Vagina (tissue), 2 donors: ENCODE data around the gene CHST1. TPM values are rescaled to one million over a fixed set of nuclear protein-coding genes. Genes with fewer than 3 reads are reported as not detected.

Experiments used
- DNase-seq, 2 donors: peaks; one replicate each; pipeline ENCODE4 v3.0.0-alpha.2; 2017; ENCODE audit errors: extremely low spot score in 2 of 2
- H3K27ac ChIP-seq: fragments of 200-600 bp; sonication (generic); one replicate; pipeline ENCODE4 v1.5.1; 2019
- H3K27me3 ChIP-seq: fragments of 200-600 bp; sonication (generic); one replicate; pipeline ENCODE4 v1.5.1; 2019
- H3K36me3 ChIP-seq, 2 donors: fragments of 200-600 bp; sonication (generic); one replicate each; pipeline ENCODE4 v1.5.1; 2017 to 2019
- H3K4me1 ChIP-seq: fragments of 200-600 bp; sonication (generic); one replicate; pipeline ENCODE4 v1.5.1; 2019
- H3K4me3 ChIP-seq, 2 donors: fragments of 200-600 bp; sonication (generic); 1 replicate in 1 of 2; 2 replicates in 1 of 2; pipeline ENCODE4 v1.5.1; 2016 to 2019
- H3K9me3 ChIP-seq: fragments of 200-600 bp; sonication (generic); one replicate; pipeline ENCODE4 v1.5.1; 2019
- POLR2A ChIP-seq, 2 donors: fragments of 450-650 bp; IDR thresholded peaks; one replicate each; pipeline ENCODE4 v1.6.1; 2017; ENCODE audit warnings: antibody characterized with exemption in 2 of 2, mild to moderate bottlenecking in 2 of 2, moderate library complexity in 2 of 2
- POLR2AphosphoS5 ChIP-seq, 2 donors: sonication (generic); formaldehyde crosslinking; IDR thresholded peaks; one replicate each; pipeline ENCODE4 v1.9.0; 2017; ENCODE audit warnings: antibody characterized with exemption in 2 of 2, mild to moderate bottlenecking in 2 of 2, low read depth in 1 of 2; ENCODE audit not compliant: insufficient read depth in 1 of 2
- intact Hi-C: fragments of 100-400 bp; cut with DNase I; formaldehyde crosslinking; loops from one replicate; pipeline ENCODE4 v1.15.1; 2023
- total RNA-seq: library from RNA; depleted of rRNA; stranded (reverse); fragments of >200 nt; gene quantifications from one replicate; pipeline ENCODE4 v1.2.3, GENCODE V29; 2016
- TF ChIP-seq, protein P1 (sequence below), 3 experiments: fragments of 450-650 bp in 2 of 3; fragments of 200-600 bp in 1 of 3; sonication (generic) in 1 of 3; IDR thresholded peaks; one replicate each; pipeline ENCODE4 v1.5.1; 2017 to 2019; ENCODE audit warnings: antibody characterized with exemption in 3 of 3, mild to moderate bottlenecking in 2 of 3, moderate library complexity in 2 of 3

CHST1 gene
- total RNA-seq, 1 donor from 2014 or later: 2.0 TPM

DNA sequence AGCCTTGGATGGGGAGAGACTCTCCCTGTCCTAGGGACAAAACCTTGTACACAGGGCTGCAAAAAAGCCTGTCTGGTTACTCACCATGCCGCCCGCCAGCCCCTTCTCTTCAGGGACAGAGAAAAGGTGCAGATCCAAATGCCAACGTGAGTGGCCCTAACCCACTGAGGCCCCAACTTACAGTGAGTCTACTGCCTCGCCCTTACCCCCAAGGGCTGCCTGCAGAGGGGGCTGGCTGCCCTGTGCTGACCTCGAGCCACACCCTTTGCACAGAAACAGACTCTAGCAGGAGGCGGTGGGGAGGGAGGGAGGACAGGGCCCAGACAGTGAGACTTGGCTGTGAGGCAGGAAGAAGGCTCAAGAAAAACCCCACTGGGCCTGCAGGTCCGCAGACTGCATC, 13.6 kb upstream of the CHST1 start:
- Histone ChIP-seq H3K27me3 (no peaks in the 10 kb centered on the region), H3K27ac (no peak overlapping the region), H3K36me3 (no peaks in the 10 kb centered on the region), H3K4me3 (no peak overlapping the region), H3K4me1 (no peaks in the 10 kb centered on the region), H3K9me3 (no peaks in the 10 kb centered on the region)
- TF ChIP-seq POLR2A (IDR thresholded peaks at IDR 0.05) (no peak), POLR2AphosphoS5 (IDR thresholded peaks at IDR 0.05; ENCODE audit: insufficient read depth in 1 of 2, low read depth in 1 of 2) (no peak)
- TF ChIP-seq, protein P1, sequence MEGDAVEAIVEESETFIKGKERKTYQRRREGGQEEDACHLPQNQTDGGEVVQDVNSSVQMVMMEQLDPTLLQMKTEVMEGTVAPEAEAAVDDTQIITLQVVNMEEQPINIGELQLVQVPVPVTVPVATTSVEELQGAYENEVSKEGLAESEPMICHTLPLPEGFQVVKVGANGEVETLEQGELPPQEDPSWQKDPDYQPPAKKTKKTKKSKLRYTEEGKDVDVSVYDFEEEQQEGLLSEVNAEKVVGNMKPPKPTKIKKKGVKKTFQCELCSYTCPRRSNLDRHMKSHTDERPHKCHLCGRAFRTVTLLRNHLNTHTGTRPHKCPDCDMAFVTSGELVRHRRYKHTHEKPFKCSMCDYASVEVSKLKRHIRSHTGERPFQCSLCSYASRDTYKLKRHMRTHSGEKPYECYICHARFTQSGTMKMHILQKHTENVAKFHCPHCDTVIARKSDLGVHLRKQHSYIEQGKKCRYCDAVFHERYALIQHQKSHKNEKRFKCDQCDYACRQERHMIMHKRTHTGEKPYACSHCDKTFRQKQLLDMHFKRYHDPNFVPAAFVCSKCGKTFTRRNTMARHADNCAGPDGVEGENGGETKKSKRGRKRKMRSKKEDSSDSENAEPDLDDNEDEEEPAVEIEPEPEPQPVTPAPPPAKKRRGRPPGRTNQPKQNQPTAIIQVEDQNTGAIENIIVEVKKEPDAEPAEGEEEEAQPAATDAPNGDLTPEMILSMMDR (IDR thresholded peaks at IDR 0.05): no peak
- intact Hi-C loops: no loop called here
- DNase-seq: no peak

DNA sequence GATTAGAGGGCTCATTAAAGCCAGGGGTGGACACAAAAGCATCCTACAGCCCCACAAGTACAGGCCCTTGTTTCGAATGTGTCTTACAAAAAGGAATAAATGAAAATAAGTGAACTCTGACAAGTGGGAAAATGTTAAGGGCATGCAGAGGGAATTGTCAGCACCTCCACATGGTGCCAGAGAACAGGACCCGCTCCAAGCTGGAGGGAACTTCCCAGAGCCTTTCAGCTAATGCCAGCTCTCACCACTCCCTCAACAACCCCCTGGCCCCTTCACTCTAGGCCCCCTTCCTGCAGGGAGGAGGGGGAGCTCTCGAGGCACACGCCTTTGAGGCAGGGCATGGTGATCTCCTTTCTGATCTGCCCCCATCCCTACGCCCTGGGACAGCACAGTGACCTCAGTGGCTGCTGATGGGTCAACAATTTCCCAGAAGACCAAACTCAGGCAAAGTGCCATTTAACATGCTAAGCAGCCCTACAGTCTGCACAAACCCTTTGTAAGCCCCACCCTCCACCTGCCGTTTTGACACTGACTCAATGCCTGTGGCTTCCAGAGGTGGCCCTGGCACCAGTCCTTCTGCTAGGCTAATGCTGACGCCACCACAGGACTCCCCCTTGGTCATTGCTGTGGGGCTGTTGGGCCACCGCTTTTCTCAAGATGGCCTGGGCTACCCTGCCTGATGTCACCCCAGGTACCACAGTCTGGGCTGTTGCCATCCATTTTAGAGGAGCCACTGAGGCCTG, 12.5 kb upstream of the CHST1 start:
- H3K27ac ChIP-seq: no peak overlapping the region
- H3K36me3 ChIP-seq: no peaks in the 10 kb centered on the region
- no peak for DNase-seq
- H3K4me3 ChIP-seq: no peak overlapping the region
- no peaks in the 10 kb centered on the region for H3K9me3 ChIP-seq
- H3K27me3 ChIP-seq: no peaks in the 10 kb centered on the region
- TF ChIP-seq, protein P1 (IDR thresholded peaks at IDR 0.05): no peak
- TF ChIP-seq POLR2A (IDR thresholded peaks at IDR 0.05): no peak
- TF ChIP-seq POLR2AphosphoS5 (IDR thresholded peaks at IDR 0.05; ENCODE audit: insufficient read depth in 1 of 2, low read depth in 1 of 2): no peak
- H3K4me1 ChIP-seq: no peaks in the 10 kb centered on the region
- intact Hi-C loops: no loop called here

DNA sequence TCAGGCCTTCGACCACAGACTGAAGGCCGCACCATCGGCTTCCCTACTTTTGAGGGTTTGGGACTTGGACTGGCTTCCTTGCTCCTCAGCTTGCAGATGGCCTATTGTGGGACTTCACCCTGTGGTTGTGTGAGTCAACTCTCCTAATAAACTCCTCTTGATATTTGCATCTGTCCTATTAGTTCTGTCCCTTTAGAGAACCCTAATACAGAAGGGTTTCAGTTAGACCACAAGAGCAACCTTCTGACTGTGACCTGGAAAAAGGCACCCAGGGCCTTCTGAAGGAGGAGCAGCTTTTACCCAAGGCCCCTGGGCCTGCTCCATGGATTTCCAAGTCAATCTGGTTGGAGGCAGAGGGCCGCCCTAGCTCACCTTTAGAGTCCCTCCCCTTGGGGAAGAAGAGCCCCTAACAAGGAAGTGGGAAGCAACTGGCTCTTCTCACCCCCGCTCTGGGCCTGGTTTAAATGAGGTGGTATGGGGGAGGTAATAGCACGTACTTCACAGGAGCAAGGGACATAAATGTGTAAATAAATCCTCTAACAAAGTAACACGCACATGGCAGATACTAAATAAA, 11.2 kb upstream of the CHST1 start:
- no peaks in the 10 kb centered on the region for H3K36me3 ChIP-seq
- no peak overlapping the region for H3K27ac ChIP-seq
- H3K4me1 ChIP-seq: no peaks in the 10 kb centered on the region
- H3K4me3 ChIP-seq: no peak overlapping the region
- no peaks in the 10 kb centered on the region for H3K27me3 ChIP-seq
- intact Hi-C loops: no loop called here
- TF ChIP-seq, protein P1 (IDR thresholded peaks at IDR 0.05): no peak
- TF ChIP-seq POLR2AphosphoS5 (IDR thresholded peaks at IDR 0.05; ENCODE audit: insufficient read depth in 1 of 2, low read depth in 1 of 2): no peak
- no peak for TF ChIP-seq POLR2A (IDR thresholded peaks at IDR 0.05)
- no peak for DNase-seq
- no peaks in the 10 kb centered on the region for H3K9me3 ChIP-seq

DNA sequence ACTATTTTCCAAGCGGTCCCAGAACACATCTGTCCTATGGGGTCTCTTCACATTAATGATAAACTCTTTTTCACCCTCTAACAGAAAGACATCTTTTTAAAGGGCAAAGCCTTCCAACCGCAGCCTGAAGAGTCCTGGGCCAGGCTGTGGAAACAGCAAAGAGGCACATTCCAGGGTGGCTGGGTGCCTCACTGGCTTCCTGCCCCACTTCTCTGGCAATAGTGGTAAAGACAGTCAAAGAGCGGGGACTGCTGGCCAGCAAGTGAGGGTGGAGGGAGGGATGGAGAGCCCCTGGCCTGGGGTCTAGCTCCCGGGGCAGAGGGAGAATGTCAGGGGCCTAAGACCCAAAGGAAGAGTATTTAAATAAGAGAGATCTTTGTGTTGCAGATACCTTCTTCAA, 10.2 kb upstream of the CHST1 start:
- intact Hi-C loops: no loop called here
- no peak for DNase-seq
- no peak overlapping the region for H3K4me3 ChIP-seq
- no peaks in the 10 kb centered on the region for H3K4me1 ChIP-seq
- H3K27ac ChIP-seq: no peak overlapping the region
- no peaks in the 10 kb centered on the region for H3K27me3 ChIP-seq
- no peaks in the 10 kb centered on the region for H3K9me3 ChIP-seq
- TF ChIP-seq POLR2A (IDR thresholded peaks at IDR 0.05) (no peak), POLR2AphosphoS5 (IDR thresholded peaks at IDR 0.05; ENCODE audit: insufficient read depth in 1 of 2, low read depth in 1 of 2) (no peak)
- TF ChIP-seq, protein P1 (IDR thresholded peaks at IDR 0.05): no peak
- no peaks in the 10 kb centered on the region for H3K36me3 ChIP-seq
